GM18858 (cell line): Measurements from ENCODE around the gene CWF19L1.

ENCODE experiments used
- ATAC-seq: cut with Tn5 transposase; IDR thresholded peaks from one replicate; pipeline ENCODE4 v1.9.1; 2021; ENCODE audit not compliant: unreplicated experiment

The CWF19L1 gene

GRCh38 chr10:100182908-100183307, 84.5 kb downstream of the CWF19L1 start:
- no peak for ATAC-seq
